Nephron (organoid): ENCODE results near the gene FBXO10.
A peak's percentile ranks its signal among the peaks of the same experiment; 100 is the strongest.
"Not testable (repeated sequence)": the region's sequence is repeated elsewhere in the genome, so short reads cannot be mapped to it uniquely, and the experiment has no call there.

Experiments
- H3K27ac Mint-ChIP-seq, 3 experiments: 2 replicates each; pipeline ENCODE4 v1.8.0; 2020; ENCODE audit warnings: mixed read lengths in 3 of 3, mild to moderate bottlenecking in 2 of 3, moderate library complexity in 1 of 3
- H3K27me3 Mint-ChIP-seq: 2 replicates; pipeline ENCODE4 v1.8.0; 2021; ENCODE audit warnings: low read depth, mild to moderate bottlenecking, moderate library complexity, mixed read lengths
- H3K36me3 Mint-ChIP-seq: 2 replicates; pipeline ENCODE4 v1.8.0; 2020; ENCODE audit warnings: low read depth, mixed read lengths
- H3K4me1 Mint-ChIP-seq: 2 replicates; pipeline ENCODE4 v1.8.0; 2020; ENCODE audit warnings: mixed read lengths
- H3K4me3 Mint-ChIP-seq, 3 experiments: 2 replicates each; pipeline ENCODE4 v1.8.0; 2020; ENCODE audit warnings: mild to moderate bottlenecking in 3 of 3, mixed read lengths in 3 of 3, moderate library complexity in 2 of 3
- H3K9me3 Mint-ChIP-seq: 2 replicates; pipeline ENCODE4 v1.8.0; 2020; ENCODE audit warnings: mixed read lengths
- CTCF ChIP-seq, 3 experiments: fragments of 200-600 bp; sonication (generic); IDR thresholded peaks; one replicate each; pipeline ENCODE4 v1.5.0; 2021; ENCODE audit warnings: antibody characterized with exemption in 3 of 3; ENCODE audit not compliant: unreplicated experiment in 3 of 3

Gene FBXO10

GRCh38 chr9:37471942-37472684 lies 104.1 kb downstream of the FBXO10 start:
- Mint-ChIP-seq H3K27me3 (peaks cover 15% of the 10 kb centered on the region), H3K4me3 (peak overlapping the region; percentile 65 to 76 (median 70)), H3K36me3 (no peaks in the 10 kb centered on the region), H3K4me1 (peaks cover 13% of the 10 kb centered on the region), H3K27ac (peak overlapping the region; percentile 96 to 98 (median 97)), H3K9me3 (peaks cover 7% of the 10 kb centered on the region)
- no peak for TF ChIP-seq CTCF (IDR thresholded peaks at IDR 0.05; ENCODE audit: unreplicated experiment in 3 of 3)

- Mint-ChIP-seq H3K4me1 (peaks cover 24% of the 10 kb centered on the region), H3K27ac (no peak overlapping the region), H3K27me3 (peaks cover 4% of the 10 kb centered on the region), H3K36me3 (no peaks in the 10 kb centered on the region), H3K4me3 (peak overlapping the region in 1 of 3 experiments; percentile 28), H3K9me3 (peaks cover 4% of the 10 kb centered on the region)
- TF ChIP-seq CTCF (IDR thresholded peaks at IDR 0.05; ENCODE audit: unreplicated experiment in 3 of 3), result no peak
These were observed 107.6 kb downstream of the FBXO10 start for GRCh38 chr9:37468620-37469019.

- not testable (repeated sequence) for H3K36me3 Mint-ChIP-seq, H3K27me3 Mint-ChIP-seq, H3K9me3 Mint-ChIP-seq
- Mint-ChIP-seq H3K4me3 (peak overlapping the region in 1 of 3 experiments; percentile 96), H3K27ac (peak overlapping the region in 2 of 3 experiments; percentile 94 to 99), H3K4me1 (peaks cover 32% of the 10 kb centered on the region)
These were observed 108.7 kb downstream of the FBXO10 start for GRCh38 chr9:37467530-37467929.

- H3K9me3 Mint-ChIP-seq, result no peaks in the 10 kb centered on the region
- H3K27me3 Mint-ChIP-seq, result peaks cover 4% of the 10 kb centered on the region
- peaks cover 8% of the 10 kb centered on the region for H3K36me3 Mint-ChIP-seq
- peak overlapping the region; percentile 94 to 99 (median 97) for H3K27ac Mint-ChIP-seq
- peaks cover 28% of the 10 kb centered on the region for H3K4me1 Mint-ChIP-seq
- H3K4me3 Mint-ChIP-seq, result peak overlapping the region; percentile 93 to 96 (median 96)
- no peak for TF ChIP-seq CTCF (IDR thresholded peaks at IDR 0.05; ENCODE audit: unreplicated experiment in 3 of 3)
These were observed 110.0 kb downstream of the FBXO10 start for GRCh38 chr9:37466037-37466709.

GRCh38 chr9:37465249-37466036 lies 110.7 kb downstream of the FBXO10 start, which contains the start of gene ZBTB5:
Gene ZBTB5 (minus strand): TSS chr9:37465450. CDS start chr9:37442551, 22,899 bp downstream.
- Mint-ChIP-seq H3K27ac (peak within 1 kb of the TSS; percentile 94 to 99 (median 97)), H3K4me1 (peaks cover 28% of the 10 kb centered on the region), H3K9me3 (no peaks in the 10 kb centered on the region), H3K27me3 (peaks cover 4% of the 10 kb centered on the region), H3K4me3 (peak within 1 kb of the TSS; percentile 93 to 96 (median 96)), H3K36me3 (peaks cover 8% of the 10 kb centered on the region)
- no peak for TF ChIP-seq CTCF (IDR thresholded peaks at IDR 0.05; ENCODE audit: unreplicated experiment in 3 of 3)
